ENCODE data around the gene EPS8L2.

The EPS8L2 gene

GRCh38 chr11:763549-764321, 57.7 kb downstream of the EPS8L2 start:
- DNase-seq, result no peak

DNA sequence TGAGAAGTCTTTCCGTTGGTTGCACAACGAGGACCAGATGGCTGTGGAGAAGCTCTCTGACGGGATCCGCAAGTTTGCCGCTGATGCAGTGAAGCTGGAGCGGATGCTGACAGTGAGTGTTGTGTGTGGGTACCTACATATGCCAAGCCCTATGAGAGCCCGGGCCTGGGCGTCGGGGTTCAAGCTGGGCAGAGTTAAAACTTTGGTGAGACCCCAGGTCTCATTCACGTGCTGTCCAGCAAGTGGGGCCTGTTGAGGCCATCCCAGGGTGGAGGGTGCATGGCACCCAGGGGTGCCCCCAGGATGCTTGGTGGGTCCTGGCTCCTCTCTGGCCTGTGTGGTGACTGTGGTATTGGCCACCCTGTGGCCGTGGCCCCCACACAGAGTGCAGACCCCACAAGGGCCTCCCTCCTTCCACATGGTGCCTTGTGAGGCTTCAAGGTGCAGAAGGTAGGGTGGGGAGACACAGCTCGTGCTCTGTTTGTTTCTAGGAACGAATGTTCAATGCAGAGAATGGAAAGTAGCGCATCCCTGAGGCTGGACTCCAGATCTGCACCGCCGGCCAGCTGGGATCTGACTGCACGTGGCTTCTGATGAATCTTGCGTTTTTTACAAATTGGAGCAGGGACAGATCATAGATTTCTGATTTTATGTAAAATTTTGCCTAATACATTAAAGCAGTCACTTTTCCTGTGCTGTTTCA, 58.4 kb downstream of the EPS8L2 start:
- no peak for DNase-seq

DNA sequence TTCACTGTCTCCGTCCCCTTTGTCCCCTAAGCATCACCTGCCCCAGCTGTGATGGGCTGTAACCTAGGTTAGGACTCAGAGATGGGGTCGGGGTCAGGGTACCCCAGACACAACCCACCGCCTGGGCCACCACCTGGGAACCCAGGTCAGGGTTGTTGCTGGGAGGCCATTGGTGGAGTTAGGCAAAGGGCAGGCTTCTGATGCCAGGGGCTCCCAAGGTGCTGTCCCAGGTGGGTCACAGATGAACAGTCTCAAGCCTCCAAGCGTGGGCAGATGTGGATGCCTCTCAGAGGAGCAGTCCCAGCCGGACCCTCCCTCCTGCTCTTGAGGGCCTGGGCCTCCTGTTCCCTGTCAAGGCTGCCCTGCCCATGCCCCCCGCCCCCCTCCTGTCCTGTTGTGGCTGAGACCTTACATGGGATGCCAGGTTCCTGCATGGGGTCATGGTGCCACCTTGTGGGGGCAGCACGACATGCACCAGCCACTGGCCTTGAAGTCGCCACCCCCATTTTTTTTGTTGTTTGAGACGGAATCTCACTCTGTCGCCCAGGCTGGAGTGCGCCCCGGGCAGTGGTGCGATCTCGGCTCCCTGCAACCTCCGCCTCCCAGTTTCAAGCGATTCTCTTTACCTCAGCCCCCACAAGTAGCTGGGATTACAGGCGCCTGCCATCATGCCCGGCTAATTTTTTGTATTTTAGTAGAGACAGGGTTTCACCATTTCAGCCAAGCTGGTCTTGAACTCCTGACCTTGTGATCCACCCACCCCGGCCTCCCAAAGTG, 59.2 kb downstream of the EPS8L2 start:
- DNase-seq, result peak; percentile 60

DNA sequence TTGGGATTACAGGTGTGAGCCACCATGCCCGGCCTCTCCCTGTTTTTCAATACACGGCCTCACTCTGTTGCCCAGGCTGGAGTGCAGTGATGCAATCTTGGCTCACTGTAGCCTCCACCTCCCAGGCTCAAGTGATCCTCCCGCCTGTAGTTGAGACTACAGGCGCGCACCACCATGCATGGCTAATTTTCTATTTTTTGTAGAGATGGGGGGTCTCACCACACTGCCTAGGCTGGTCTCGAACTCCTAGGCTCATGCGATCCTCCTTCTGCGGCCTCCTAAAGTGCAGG, 59.7 kb downstream of the EPS8L2 start:
- no peak for DNase-seq

GRCh38 chr11:766106-766935, 60.3 kb downstream of the EPS8L2 start:
- no peak for DNase-seq

DNA sequence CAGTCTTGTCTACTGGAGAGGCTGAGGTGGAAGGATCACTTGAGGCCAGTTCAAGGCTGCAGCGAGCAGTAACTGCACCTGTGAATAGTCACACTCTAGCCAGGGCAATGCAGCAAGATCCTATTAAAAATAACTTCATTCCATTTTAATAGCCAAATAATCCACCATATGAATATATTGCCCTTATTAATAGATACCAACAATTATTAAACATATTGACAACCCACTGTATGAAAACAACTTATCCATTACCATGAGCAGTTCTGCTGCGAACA, 60.8 kb downstream of the EPS8L2 start:
- DNase-seq, result no peak

GRCh38 chr11:767238-767637, 61.2 kb downstream of the EPS8L2 start:
- DNase-seq, result no peak

DNA sequence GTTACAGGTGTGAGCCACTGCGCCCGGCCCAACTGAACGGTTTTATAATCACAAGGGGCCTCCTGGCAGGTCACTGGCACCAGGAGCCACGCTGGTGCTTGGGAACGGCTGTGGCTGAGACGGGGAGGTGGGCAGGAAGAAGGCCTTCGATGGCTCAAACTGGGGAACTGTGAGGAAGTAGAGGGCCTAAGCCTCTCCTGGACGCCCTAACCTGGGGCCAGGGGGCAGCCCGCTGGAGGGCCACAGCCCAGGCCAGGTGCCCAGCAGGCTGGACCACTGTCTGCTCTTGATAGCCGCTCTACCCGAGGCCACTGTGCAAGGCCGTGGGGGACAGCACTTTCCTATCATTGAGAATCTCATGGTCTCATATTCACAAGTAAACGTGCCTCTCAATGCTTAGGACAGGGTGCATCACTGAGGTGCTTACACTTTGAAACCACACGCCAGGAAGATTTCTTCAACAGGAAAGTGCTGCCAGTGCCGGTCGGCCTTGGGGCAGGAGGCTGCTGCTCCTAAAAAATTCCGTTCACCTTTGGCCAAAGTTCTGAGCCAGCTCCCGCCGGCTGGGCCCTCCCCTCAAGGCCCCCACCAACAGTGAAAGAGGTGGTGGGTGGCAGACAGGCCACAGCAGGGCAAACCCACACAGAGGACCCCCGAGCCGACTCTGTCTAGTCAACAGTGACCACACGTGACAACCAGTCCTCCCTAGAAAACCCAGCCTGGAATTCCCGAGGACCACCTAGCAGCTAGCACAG, 64.0 kb downstream of the EPS8L2 start:
- DNase-seq, result no peak

GRCh38 chr11:770642-771616, 64.9 kb downstream of the EPS8L2 start:
- DNase-seq, result no peak

DNA sequence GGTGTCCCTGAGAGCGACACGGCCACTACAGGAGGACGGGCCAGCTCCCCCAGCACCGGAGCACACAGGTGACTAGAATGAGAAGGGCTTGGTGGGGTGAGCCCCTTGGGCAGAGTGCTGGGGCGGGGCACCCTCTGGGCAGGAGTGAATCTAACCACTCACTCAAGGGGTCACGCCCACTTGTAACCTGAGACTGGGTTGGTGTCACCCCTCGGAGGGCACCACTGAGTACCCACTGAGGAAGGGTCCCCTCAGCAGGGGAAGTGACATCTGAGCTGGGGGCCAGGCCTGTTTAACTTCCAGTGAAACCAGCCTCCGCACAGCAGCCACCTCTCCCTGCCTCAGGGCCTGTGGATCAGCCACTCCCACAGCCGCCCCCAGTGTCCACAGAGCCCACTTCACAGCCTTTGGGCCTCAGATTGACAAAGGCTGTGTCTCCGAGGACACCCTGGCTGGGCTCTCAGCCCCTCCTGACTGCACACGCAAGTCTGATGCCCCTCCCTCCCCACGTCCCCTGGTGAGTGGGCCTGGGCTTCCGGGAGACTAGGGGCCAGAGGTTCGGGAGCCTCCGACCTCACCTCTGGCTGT, 65.7 kb downstream of the EPS8L2 start:
- no peak for DNase-seq

GRCh38 chr11:772429-773390, 66.7 kb downstream of the EPS8L2 start:
- DNase-seq, result no peak

DNA sequence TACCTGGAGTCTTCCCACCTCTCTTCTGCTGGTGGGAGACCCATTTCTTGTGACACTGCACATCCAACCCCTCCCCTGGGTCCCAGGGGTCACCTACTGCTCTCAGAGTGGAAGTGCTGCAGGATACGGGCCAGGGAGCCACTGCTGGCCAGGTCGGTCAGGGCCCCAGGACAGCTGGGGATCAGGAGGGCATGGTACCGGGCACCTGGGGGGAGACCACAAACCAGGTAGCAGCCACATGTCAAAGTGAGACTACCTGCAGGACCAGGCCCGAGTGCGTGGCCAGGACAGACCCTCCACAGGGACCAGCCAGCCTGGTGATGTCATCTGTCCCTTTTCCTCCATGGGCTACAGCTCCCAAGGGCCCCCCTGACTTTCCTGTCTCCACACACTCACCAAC, 67.4 kb downstream of the EPS8L2 start:
- no peak for DNase-seq

DNA sequence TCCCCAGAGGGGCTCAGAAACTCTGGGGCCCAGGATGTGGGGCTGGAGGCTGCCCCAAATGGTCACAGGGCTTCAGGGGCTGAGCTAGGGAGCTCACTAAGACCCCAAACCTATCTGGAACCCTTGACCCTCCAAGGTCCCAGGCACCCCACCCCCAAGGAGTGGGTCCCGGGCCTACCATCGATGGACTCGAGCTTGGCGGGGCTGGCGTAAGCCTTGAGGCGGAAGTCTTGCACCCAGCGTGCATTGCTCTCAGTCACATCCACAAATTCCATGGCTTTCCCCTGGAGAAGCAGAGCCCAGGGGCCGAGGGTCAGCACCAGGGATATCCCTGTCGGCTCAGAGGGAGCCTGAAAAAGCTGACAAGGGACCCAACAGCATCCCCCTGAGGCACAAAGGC, 67.8 kb downstream of the EPS8L2 start:
- no peak for DNase-seq

DNA sequence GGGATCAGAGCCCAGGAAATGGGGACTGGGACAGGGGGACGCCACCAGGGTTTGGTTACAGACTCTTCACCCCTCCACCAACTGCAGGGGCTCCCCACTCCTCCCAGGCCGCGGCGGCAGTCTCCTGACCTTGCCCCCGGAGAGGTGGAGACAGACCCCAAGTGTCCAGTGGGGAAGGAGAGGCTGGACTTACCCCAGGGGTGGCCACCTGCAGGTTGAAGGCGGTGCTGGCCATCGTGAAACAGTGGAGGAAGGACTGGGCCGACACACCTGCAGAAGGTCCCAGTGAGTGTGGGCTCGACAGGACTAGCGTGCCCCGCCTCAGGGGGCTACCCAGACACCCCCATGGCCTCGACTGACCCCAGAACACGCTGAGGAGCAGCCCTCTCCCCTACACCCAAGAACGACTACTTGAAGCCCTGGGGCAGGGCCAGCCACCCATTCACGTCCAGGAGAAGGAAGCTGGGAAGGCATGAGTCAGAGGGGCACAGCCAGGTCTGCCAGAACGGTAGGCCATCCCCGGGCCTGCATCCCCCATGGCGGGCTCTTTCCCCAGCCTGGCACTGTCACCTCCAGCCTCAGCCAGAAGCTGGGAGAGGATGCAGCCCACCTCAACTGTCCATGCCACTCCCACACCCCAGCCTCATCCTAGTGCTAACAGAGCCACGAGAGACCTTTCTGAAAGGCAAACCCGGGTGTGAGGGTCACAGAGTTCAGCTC, 69.0 kb downstream of the EPS8L2 start:
- DNase-seq, result no peak

- DNase-seq, result no peak
Measured at GRCh38 chr11:776263-776560, 70.2 kb downstream of the EPS8L2 start.

GRCh38 chr11:776561-777287, 70.7 kb downstream of the EPS8L2 start:
- peak; percentile 73 for DNase-seq
